ENCODE measurements around the gene NOVA2.
"Not testable (repeated sequence)": the region's sequence is repeated elsewhere in the genome, so short reads cannot be mapped to it uniquely, and the experiment has no call there.

NOVA2 gene

DNA sequence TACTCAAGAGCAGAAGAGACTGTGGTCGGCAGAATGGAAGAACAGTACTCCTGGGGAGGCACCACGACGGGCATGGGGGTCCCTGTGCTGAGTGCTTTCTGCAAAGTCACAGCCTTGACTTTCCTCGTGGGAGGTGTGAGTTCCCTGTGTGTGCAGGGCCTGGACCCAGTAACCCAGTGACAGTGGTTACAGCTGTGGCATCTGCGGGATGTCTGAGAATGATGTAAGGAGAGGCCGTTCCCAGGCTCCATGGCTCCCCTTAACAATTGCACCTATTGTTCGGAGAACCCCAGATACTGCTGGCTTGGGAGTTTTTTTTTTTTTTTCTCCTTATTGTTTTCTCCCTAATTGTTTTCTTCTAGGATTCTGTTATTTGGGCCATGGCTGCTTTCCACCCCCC is 54.0 kb downstream of the NOVA2 start:
- no peak for DNase-seq

DNA sequence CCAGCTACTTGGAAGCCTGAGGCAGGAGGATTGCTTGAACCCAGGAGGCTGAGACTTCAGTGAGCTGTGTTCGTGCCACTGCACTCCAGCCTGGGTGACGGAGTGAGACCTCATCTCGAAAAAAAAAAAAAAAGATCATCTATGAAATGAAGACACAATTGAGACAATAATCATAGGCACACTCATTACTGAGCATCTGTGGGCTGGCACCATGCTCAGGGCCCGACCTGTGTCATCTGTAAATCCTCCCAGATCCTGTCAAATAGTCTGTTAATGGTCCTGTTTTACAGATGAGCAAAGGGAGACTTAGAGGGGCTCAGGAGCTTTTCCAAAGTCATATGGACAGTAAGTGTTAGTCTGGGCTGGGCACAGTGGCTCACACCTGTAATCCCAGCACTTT is 54.9 kb downstream of the NOVA2 start:
- no peak for DNase-seq

DNA sequence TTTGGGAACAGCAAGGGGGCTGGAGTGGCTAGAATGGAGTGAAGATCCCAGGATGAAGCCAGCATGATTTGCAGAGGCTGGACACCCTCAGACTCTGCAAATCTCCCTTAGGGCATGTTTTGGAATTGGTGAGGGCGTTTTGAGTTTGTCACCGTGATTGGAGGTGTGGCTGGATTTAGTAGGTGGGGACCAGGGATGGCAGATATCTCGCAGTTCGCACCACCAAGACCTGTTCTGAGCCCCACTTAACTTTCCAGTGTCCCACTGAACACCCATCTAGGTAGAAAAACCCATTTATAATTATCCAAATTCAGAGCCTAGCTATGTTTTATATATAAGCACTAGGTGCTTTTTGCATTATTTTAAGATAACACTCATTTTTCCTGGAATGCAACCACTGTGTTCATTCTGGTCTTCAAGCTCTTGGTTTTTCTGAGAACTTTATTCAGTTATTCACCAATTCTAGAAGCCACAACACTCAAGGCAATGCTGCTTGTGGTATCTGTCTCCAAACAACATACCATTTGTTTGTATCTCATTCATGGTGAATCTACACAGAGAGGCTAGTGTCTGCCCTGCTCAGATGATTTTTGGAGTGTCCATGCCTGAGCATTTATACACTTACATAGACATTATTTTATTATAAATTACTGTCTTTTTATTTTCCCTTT is 56.1 kb downstream of the NOVA2 start:
- DNase-seq, result no peak

DNA sequence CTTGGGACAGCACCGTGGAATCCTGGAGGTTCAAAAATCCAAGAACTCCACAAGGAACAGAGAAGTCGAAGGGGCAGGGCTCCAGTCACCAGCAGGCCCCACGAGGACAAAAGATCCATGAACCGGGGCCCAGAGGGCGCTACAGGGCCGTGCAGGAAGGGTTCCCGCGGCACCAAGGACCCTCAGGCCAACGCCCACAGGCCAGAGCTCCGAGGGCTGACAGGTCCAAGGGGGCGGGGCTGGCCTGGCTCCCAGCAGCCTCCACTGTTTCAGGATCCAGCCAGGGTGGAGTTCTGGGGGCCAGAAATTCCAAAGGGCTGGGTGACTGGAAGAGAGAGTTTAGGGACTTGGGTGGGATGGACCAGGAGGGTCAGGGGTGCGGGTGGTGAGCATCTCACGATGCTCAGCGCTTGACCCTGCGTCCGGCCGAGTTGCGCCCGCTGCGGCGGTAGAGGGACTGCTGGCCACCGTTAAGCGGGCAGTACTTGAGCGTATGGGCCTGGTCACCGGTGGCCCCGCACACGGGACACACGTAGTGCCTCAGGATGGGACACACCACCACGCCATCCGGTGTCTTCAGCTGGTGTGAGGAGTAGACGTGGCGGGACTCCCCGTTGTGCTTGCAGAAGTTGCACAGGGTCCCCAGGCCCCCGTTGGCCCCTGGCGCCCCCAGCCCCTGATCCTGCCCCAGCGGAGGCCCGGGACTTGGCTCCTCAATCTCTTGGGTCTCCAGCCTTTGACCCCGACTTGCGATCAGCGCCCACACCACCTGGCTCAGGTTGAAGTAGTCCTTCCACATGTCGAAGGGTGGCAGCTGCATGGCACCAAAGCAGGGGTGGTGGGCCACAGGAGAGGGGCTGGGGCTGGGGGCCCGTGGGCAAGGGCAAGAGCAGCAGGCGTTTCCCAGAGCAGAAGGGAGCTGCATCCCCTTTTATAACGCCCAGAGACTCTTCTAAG is 59.5 kb downstream of the NOVA2 start, which contains the start of gene NANOS2:
NANOS2 (minus strand) TSS at position 905 of the 957 bp plus-strand sequence; CDS start at position 820, 85 bp downstream.
- DNase-seq, result no peak

- no peak for DNase-seq
Measured at GRCh38 chr19:45911291-45911690, 62.4 kb downstream of the NOVA2 start.

- DNase-seq, result no peak
Measured at GRCh38 chr19:45908956-45909355, 64.7 kb downstream of the NOVA2 start.

DNA sequence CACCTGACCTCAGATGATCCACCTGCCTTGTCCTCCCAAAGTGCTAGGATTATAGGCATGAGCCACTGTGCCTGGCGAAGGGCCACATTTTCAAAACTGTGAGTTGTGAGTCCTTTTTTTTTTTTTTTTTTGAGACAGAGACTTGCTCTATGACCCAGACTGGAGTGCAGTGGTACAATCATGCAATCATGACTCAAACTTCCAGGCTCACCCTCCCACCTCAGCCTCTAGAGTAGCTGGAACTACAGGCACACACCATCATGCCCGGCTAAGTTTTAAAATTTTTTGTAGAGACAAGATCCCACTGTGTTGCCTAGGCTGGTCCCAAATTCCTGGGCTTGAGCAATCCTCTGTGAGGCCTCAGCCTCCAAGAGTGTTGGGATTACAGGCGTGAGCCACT is 67.4 kb downstream of the NOVA2 start:
- DNase-seq, result no peak

GRCh38 chr19:45905011-45905410 is 68.7 kb downstream of the NOVA2 start:
- DNase-seq, result no peak

DNA sequence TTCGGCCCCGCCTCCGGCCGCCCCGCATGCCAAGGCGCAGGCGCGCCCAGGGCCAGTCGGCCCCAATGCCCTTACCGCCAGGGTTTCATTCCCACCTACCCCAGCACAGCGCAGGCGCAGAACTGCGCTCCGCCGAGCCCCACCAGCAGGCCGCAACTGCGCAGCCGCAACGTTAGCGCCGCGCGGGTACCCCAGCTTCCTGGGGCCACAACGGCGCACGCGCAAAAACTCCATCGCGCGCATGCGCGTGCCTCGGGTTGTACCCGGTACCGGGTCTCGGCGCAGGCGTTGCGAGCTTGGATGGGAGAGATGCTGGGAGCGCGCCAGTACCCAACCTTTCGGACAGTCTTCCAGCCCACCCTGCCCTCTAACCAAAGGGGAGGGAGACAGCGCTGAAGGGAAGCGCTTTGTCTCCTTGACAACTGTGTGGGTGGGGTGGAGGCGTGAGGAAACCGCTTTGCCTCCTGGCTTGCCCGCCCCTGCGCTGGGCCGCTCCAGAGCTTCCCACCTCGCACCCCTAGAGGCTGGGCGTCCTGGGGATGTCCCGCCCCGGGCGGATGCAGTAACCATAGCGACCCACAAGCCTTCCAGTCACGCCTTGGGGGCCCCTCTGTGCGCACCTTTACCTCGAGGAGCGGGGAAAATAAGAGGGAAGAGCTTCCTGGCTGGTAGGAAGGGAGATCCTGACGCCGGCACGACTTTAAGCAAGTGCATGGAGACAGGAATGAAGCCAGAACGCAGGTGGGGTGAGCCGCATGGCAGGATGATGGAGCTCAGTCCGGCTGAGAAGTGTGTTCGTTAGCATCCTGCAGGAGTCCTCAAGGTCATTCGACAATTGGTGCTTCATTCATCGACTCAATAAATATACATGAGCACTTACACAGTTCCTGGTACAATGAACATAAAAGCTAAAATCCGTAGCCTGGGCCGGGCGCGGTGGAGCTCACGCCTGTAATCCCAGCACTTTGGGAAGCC is 70.7 kb downstream of the NOVA2 start:
- peak; percentile 100 for DNase-seq

DNA sequence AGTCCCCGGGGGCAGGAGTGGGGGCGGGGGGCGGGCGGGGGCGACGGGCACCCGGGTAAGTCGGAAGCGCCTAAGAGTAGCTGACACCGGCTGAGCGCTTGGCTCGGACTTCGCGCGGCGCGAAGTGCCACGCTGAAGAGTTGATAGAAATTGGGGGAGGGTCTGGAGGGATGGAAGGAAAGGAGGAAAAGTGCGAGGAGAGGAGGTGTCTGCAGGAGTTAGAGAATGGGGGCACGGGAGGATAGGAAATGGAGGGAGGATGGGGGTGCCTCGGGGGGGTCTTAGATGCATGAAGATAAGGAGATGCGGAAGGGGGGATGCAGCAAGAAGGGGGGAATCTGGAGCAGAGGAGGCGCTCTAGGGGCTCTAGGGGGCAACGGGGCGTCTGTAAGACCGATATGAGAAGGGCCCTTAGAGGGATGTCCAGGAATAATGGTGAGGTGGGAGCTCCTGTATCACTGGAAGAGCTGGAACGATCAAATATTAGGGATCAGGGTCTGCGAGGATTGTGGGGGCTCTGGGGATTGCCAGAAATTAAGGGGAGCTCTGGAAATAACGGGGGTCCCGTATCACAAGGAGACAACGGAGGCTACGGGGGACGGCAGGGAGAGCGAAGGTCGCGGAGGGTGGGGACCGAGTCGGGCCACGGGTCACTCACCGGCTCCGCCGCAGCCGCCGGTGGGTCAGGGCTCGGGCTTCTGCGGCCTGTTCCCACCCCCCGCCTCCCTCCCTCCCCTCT is 71.6 kb downstream of the NOVA2 start, which contains the start of gene MYPOP:
MYPOP (minus strand) TSS at position 702 of the 739 bp plus-strand sequence. CDS start 840 bp downstream, outside the sequence.
- peak; percentile 25 for DNase-seq

- DNase-seq, result peak; percentile 25
Measured at GRCh38 chr19:45901432-45901911, 72.2 kb downstream of the NOVA2 start.

- no peak for DNase-seq
Measured at GRCh38 chr19:45900738-45901431, 72.8 kb downstream of the NOVA2 start.

- DNase-seq, result no peak
Measured at GRCh38 chr19:45899919-45900589, 73.6 kb downstream of the NOVA2 start.

GRCh38 chr19:45899253-45899652 is 74.4 kb downstream of the NOVA2 start:
- no peak for DNase-seq

- no peak for DNase-seq
Measured at GRCh38 chr19:45897261-45897812, 76.3 kb downstream of the NOVA2 start.

- DNase-seq, result not testable (repeated sequence)
Measured at GRCh38 chr19:45895983-45896599, 77.6 kb downstream of the NOVA2 start.

DNA sequence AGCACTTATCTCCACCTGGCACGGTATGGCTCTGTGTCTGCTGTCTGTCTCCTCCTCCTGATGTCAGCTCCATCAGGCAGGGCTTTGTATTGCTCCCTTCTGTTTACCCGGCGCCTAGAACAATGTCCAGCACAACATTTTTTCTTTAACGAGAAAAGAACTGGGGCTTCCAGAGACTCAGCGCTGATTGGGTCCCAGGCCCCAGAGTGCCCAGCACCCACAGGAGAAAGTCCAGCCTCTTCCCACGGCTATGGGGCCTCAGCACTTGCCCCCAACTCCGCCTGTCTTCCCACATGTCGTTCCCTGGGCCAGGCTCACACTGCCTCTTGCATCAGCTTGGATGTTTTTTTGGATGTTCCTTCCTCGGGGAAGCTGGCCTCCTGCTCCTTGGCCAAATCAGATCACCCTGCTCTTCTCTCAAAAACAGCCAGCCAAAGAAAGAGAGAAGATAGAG is 78.1 kb downstream of the NOVA2 start:
- DNase-seq, result no peak

- no peak for DNase-seq
Measured at GRCh38 chr19:45890877-45891276, 82.8 kb downstream of the NOVA2 start.

DNA sequence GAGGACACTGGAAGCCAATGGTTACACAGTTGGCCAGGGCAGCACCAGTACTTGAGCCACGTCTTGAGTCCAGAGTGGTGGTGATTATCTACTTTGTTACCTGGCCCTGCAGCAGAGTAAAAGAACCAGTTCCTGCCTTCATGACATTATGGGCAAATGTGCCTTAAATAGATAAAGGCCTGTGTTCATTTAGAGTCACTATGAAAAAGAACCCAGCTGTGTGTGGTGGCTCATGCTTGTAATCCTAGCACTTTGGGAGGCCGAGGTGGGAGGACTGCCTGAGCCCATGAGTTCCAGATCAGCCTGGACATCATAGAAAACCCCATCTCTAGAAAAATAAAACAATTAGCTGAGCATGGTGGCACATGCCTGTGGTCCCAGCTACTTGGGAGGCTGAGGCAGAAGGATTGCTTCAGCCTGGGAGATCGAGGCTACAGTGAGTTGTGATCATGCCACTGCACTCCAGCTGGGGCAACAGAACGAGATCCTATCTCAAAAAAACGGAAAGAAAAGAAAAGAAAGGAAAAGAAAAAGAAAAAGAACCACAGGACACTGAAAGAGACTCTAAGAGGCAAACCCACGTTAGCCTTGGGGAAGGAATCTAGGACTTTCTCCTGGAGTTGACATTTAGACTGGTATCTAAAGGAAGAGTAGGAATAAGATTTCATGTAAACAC is 84.3 kb downstream of the NOVA2 start:
- DNase-seq, result no peak

Data from CD4-positive, alpha-beta T cell treated with Interleukin-17A for 4 hours (primary cell).